D341Med (cell line): ENCODE data around the gene ZNF749.
"Not testable (repeated sequence)": the region's sequence is repeated elsewhere in the genome, so short reads cannot be mapped to it uniquely, and the experiment has no call there.

Source experiments
- DNase-seq: peaks from one replicate; pipeline ENCODE4 v3.0.0; 2012; ENCODE audit warnings: low spot score

Gene ZNF749

DNA sequence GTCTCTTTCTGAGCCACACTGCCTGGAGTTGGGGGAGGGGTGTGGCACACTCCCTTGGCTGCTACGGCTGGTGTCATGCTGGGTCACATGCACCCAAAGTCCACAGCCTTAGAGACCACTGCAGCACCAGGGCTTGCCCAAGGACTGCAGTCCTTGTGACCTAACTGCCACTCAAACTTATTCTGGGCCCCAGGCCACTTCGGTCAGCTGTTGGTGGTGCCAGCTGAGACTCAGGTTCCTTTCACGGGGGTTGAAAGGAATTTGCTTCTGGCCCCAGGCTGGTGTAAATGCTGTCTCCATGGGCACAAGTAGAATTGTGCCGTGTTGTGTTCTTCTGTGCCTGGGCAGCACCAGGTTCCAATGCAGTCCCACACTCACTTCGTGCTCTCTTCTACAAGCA lies 31.4 kb downstream of the ZNF749 start:
- DNase-seq: no peak

DNA sequence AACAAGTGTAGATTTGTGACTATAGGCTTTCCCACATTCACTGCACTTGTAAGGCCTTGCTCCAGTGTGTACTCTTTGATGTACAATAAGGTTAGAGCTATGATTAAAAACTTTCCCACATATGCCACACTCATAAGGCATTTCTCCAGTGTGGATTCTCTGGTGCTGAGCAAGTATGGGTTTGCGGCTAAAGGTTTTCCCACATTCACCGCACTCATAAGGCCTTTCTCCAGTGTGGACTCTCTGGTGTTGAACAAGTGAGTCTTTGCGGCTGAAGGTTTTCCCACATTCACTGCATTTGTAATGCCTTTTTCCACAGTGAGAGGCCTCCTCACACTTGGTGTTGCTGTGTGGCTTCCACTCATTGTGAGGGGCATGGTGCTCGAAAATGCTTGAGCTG lies 38.5 kb downstream of the ZNF749 start:
- no peak for DNase-seq

- peak; percentile 85 for DNase-seq
Observed at GRCh38 chr19:57477191-57478008, 42.3 kb downstream of the ZNF749 start, which contains the start of gene ZNF772. TSS of gene ZNF772 (minus strand) at chr19:57477566. CDS start at chr19:57477309, 257 bp downstream.

- peak; percentile 95 for DNase-seq
Observed at GRCh38 chr19:57487477-57488298, 52.6 kb downstream of the ZNF749 start, which contains the start of gene ZNF419. TSS of gene ZNF419 (plus strand) at chr19:57487750. CDS start at chr19:57487951, 201 bp downstream.

GRCh38 chr19:57488299-57488644 lies 53.1 kb downstream of the ZNF749 start:
- DNase-seq: not testable (repeated sequence)
